ENCODE results near the gene NPC1L1. TPM values are rescaled to one million over a fixed set of nuclear protein-coding genes. Genes with fewer than 3 reads are reported as not detected.

The NPC1L1 gene
- total and polyA plus RNA-seq, 10 of the 15 experiments (the other 5 are each of a cell fraction or from before 2014, with no cell fraction given), result 0.01 to 0.90 TPM; not detected in 8

- TF ChIP-seq TCF7 (IDR thresholded peaks at IDR 0.05; ENCODE audit: borderline replicate concordance), result no peak
- no peak for TF ChIP-seq CBFB (IDR thresholded peaks at IDR 0.05; ENCODE audit: low read depth)
- TF ChIP-seq SMARCA5 (IDR thresholded peaks at IDR 0.05), result peak; percentile 76
Observed at GRCh38 chr7:44587843-44588711, 46.9 kb upstream of the NPC1L1 start (continued).

GRCh38 chr7:44583146-44583865 is 42.2 kb upstream of the NPC1L1 start:
- Histone ChIP-seq H3K9me3 (replicated peaks; ENCODE audit: control insufficient read depth, insufficient read depth, low read length) (no peaks in the 10 kb centered on the region), H3K36me3 (ENCODE audit: control insufficient read depth in 2 of 2, insufficient read depth in 2 of 2, low read length in 1 of 2) (peaks cover 4 to 10% of the 10 kb centered on the region in 2 experiments), H2AFZ (ENCODE audit: control insufficient read depth, low read depth, low read length) (peak overlapping the region; percentile 89), H3K9ac (ENCODE audit: control insufficient read depth, insufficient read depth, low read length) (peak overlapping the region; percentile 91), H3K27ac (ENCODE audit: control insufficient read depth, insufficient read depth) (no peak overlapping the region), H3K79me2 (ENCODE audit: control insufficient read depth, insufficient read depth, low read length) (peaks cover 20% of the 10 kb centered on the region), H3K4me1 (ENCODE audit: control insufficient read depth, insufficient read depth, low read length) (peaks cover 6% of the 10 kb centered on the region), H4K20me1 (ENCODE audit: control insufficient read depth, insufficient read depth) (no peaks in the 10 kb centered on the region), H3K27me3 (replicated peaks in 1 of 2; ENCODE audit: control insufficient read depth in 2 of 2, insufficient read depth in 2 of 2, low read length in 1 of 2) (no peaks in the 10 kb centered on the region), H3K4me3 (peak overlapping the region; percentile 83), H3K4me2 (ENCODE audit: control insufficient read depth, insufficient read depth) (peak overlapping the region; percentile 86)
- 88% methylated on average over 13 of the region's 13 CpGs for WGBS (ENCODE audit: insufficient coverage, insufficient replicate concordance, low lambda C conversion rate, missing lambda C conversion rate)
- POLR2A ChIA-PET, result interaction anchor here (0.6 to 3.6 kb wide), 12 partner anchors 11 to 431 kb away, joined by 3 to 20 read pairs (median 8); partner anchors contain the start of genes DDX56, H2AZ2 and OGDH
- no TSS peak for BruUV-seq (replicated peaks)
- CTCF ChIA-PET, result interaction anchor here (0.7 to 4.0 kb wide), 8 partner anchors 11 to 552 kb away, joined by 3 to 16 read pairs (median 3); partner anchors contain the start of gene H2AZ2
- FAIRE-seq (no peak), ATAC-seq (no peak), DNase-seq (ENCODE audit: low read depth, low spot score) (no peak)
- TF ChIP-seq BMI1 (IDR thresholded peaks at IDR 0.05; ENCODE audit: borderline replicate concordance) (no peak), NFYA (IDR thresholded peaks at IDR 0.05; ENCODE audit: borderline replicate concordance, low read depth, low read length) (no peak), ZNF207 (IDR thresholded peaks at IDR 0.05; ENCODE audit: borderline replicate concordance) (no peak), SMAD1 (IDR thresholded peaks at IDR 0.05; ENCODE audit: low read depth, partially characterized antibody) (no peak)
- RAD21 ChIA-PET (ENCODE audit: unreplicated experiment), result interaction anchor here (0.6 to 3.5 kb wide), 6 partner anchors 10 to 264 kb away, joined by 3 to 26 read pairs (median 4); partner anchors contain the start of genes DDX56, H2AZ2 and OGDH
- SMC1A ChIA-PET (ENCODE audit: uncharacterized antibody, unreplicated experiment), result interaction anchor here (0.6 to 3.4 kb wide), 14 partner anchors 9 to 553 kb away, joined by 3 to 10 read pairs (median 4); partner anchors contain the start of genes DDX56 and H2AZ2
- in situ Hi-C loops (cut with MboI) (no loop called here), intact Hi-C loops (cut with micrococcal nuclease; ENCODE audit: unreplicated experiment) (loop anchor here (5.0 kb wide), 1 partner anchor 214 kb away; the partner anchor contains the start of gene PPIA)
